Endodermal cell (in vitro differentiated cells): ENCODE measurements around the gene CBFA2T3. TPM values are rescaled to one million over a fixed set of nuclear protein-coding genes. Genes with fewer than 3 reads are reported as not detected.

ENCODE experiments used
- DNase-seq: peaks from one replicate; pipeline ENCODE4 v3.0.0-alpha.2; 2017
- H3K27ac ChIP-seq: 2 replicates; pipeline ENCODE4 v1.5.1; 2013; ENCODE audit warnings: mild to moderate bottlenecking, low read depth, low read length, moderate library complexity
- H3K27me3 ChIP-seq: 2 replicates; pipeline ENCODE4 v1.6.1; 2013; ENCODE audit warnings: mild to moderate bottlenecking, low read length, moderate library complexity; ENCODE audit not compliant: insufficient read depth, control insufficient read depth, poor library complexity, severe bottlenecking
- H3K36me3 ChIP-seq: 2 replicates; pipeline ENCODE4 v1.7.0; 2013; ENCODE audit warnings: mild to moderate bottlenecking, low read length, moderate library complexity; ENCODE audit not compliant: control insufficient read depth, insufficient read depth
- H3K4me1 ChIP-seq: one replicate; pipeline ENCODE4 v1.7.0; 2013; ENCODE audit warnings: low read length; ENCODE audit not compliant: control insufficient read depth, insufficient read depth
- H3K4me3 ChIP-seq: 2 replicates; pipeline ENCODE4 v1.5.1; 2013; ENCODE audit warnings: mild to moderate bottlenecking, low read length, moderate library complexity
- H3K9ac ChIP-seq: 2 replicates; pipeline ENCODE4 v1.6.1; 2013; ENCODE audit warnings: mild to moderate bottlenecking, low read length, moderate library complexity; ENCODE audit not compliant: poor library complexity, severe bottlenecking; ENCODE audit errors: extremely low read depth
- H3K9me3 ChIP-seq: 2 replicates; pipeline ENCODE4 v1.6.1; 2013; ENCODE audit warnings: mild to moderate bottlenecking, low read length, moderate library complexity; ENCODE audit not compliant: control insufficient read depth
- H3K27ac Mint-ChIP-seq: 2 replicates; pipeline ENCODE4 v1.8.0; 2020; ENCODE audit warnings: mixed read lengths
- H3K27me3 Mint-ChIP-seq: 2 replicates; pipeline ENCODE4 v1.8.0; 2021; ENCODE audit warnings: mild to moderate bottlenecking, mixed read lengths; ENCODE audit not compliant: insufficient read depth
- H3K36me3 Mint-ChIP-seq: 2 replicates; pipeline ENCODE4 v1.8.0; 2020; ENCODE audit warnings: low read depth, mixed read lengths
- H3K4me1 Mint-ChIP-seq: 2 replicates; pipeline ENCODE4 v1.8.0; 2020; ENCODE audit warnings: mixed read lengths
- H3K4me3 Mint-ChIP-seq: 2 replicates; pipeline ENCODE4 v1.8.0; 2020; ENCODE audit warnings: mild to moderate bottlenecking, moderate library complexity, mixed read lengths
- H3K9me3 Mint-ChIP-seq: 2 replicates; pipeline ENCODE4 v1.8.0; 2020; ENCODE audit warnings: mild to moderate bottlenecking, mixed read lengths
- WGBS, 2 experiments: methylation state at CpG; one replicate each; pipeline versions ENCODE4 v1.1.5 to v1.1.7; 2013; ENCODE audit warnings: missing lambda C conversion rate in 2 of 2, mixed read lengths in 1 of 2; ENCODE audit not compliant: insufficient coverage in 1 of 2, insufficient read length in 1 of 2; 5-methylcytosine and 5-hydroxymethylcytosine counted together
- total RNA-seq, 2 donors: library from RNA; stranded (reverse); fragmentation: NEBNext Ultra II Directional in 1 of 2; extraction: Animal tissue kit (Norgen Biotek cat#: 25700) in 1 of 2; gene quantifications; 2 replicates in 1 of 2; 3 replicates in 1 of 2; pipeline ENCODE4 v1.2.1, GENCODE V29; 2021
- TF ChIP-seq, protein P1 (sequence below): fragments of 200-600 bp; sonication (generic); conservative IDR thresholded peaks from 2 replicates; pipeline ENCODE4 v1.5.0; 2021; ENCODE audit warnings: antibody characterized with exemption, mild to moderate bottlenecking

The CBFA2T3 gene
- total RNA-seq, 2 donors from 2014 or later, result 1.0 to 3.1 TPM

GRCh38 chr16:88865742-88866141 is 111.3 kb downstream of the CBFA2T3 start:
- H3K4me3 Mint-ChIP-seq, result no peak overlapping the region
- no peaks in the 10 kb centered on the region for H3K9me3 Mint-ChIP-seq
- no peak for DNase-seq
- H3K27ac Mint-ChIP-seq, result no peak overlapping the region
- Histone ChIP-seq H3K4me1 (no peaks in the 10 kb centered on the region), H3K36me3 (peaks cover 6% of the 10 kb centered on the region), H3K4me3 (no peak overlapping the region), H3K9ac (no peak overlapping the region), H3K9me3 (no peaks in the 10 kb centered on the region), H3K27ac (no peak overlapping the region), H3K27me3 (no peaks in the 10 kb centered on the region)
- peaks cover 20% of the 10 kb centered on the region for H3K36me3 Mint-ChIP-seq
- H3K4me1 Mint-ChIP-seq, result no peaks in the 10 kb centered on the region
- no peaks in the 10 kb centered on the region for H3K27me3 Mint-ChIP-seq
- TF ChIP-seq, protein P1, sequence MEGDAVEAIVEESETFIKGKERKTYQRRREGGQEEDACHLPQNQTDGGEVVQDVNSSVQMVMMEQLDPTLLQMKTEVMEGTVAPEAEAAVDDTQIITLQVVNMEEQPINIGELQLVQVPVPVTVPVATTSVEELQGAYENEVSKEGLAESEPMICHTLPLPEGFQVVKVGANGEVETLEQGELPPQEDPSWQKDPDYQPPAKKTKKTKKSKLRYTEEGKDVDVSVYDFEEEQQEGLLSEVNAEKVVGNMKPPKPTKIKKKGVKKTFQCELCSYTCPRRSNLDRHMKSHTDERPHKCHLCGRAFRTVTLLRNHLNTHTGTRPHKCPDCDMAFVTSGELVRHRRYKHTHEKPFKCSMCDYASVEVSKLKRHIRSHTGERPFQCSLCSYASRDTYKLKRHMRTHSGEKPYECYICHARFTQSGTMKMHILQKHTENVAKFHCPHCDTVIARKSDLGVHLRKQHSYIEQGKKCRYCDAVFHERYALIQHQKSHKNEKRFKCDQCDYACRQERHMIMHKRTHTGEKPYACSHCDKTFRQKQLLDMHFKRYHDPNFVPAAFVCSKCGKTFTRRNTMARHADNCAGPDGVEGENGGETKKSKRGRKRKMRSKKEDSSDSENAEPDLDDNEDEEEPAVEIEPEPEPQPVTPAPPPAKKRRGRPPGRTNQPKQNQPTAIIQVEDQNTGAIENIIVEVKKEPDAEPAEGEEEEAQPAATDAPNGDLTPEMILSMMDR, result no peak
- 87 to 100% methylated on average over 9 to 15 of the region's 15 CpGs for WGBS, 2 experiments

- TF ChIP-seq, protein P1, result no peak
- Histone ChIP-seq H3K9me3 (no peaks in the 10 kb centered on the region), H3K4me1 (no peaks in the 10 kb centered on the region), H3K9ac (no peak overlapping the region), H3K27ac (no peak overlapping the region), H3K4me3 (no peak overlapping the region), H3K27me3 (no peaks in the 10 kb centered on the region), H3K36me3 (peaks cover 11% of the 10 kb centered on the region)
- no peaks in the 10 kb centered on the region for H3K9me3 Mint-ChIP-seq
- DNase-seq, result no peak
- H3K4me3 Mint-ChIP-seq, result no peak overlapping the region
- WGBS, 2 experiments, result 91 to 92% methylated on average over 11 to 14 of the region's 14 CpGs
- H3K4me1 Mint-ChIP-seq, result no peaks in the 10 kb centered on the region
- no peak overlapping the region for H3K27ac Mint-ChIP-seq
- peaks cover 21% of the 10 kb centered on the region for H3K36me3 Mint-ChIP-seq
- H3K27me3 Mint-ChIP-seq, result no peaks in the 10 kb centered on the region
These were observed 111.7 kb downstream of the CBFA2T3 start for GRCh38 chr16:88865310-88865709.

- Mint-ChIP-seq H3K36me3 (peaks cover 29% of the 10 kb centered on the region), H3K9me3 (no peaks in the 10 kb centered on the region), H3K27me3 (no peaks in the 10 kb centered on the region), H3K4me3 (no peak overlapping the region), H3K27ac (no peak overlapping the region), H3K4me1 (no peaks in the 10 kb centered on the region)
- Histone ChIP-seq H3K36me3 (peaks cover 19% of the 10 kb centered on the region), H3K27me3 (no peaks in the 10 kb centered on the region), H3K27ac (no peak overlapping the region), H3K4me1 (no peaks in the 10 kb centered on the region), H3K9ac (no peak overlapping the region), H3K9me3 (no peaks in the 10 kb centered on the region), H3K4me3 (no peak overlapping the region)
- TF ChIP-seq, protein P1, result no peak
- 87 to 92% methylated on average over 3 to 18 of the region's 18 CpGs for WGBS, 2 experiments
- no peak for DNase-seq
These were observed 112.5 kb downstream of the CBFA2T3 start for GRCh38 chr16:88864521-88864920.
